ENCODE measurements around the gene JARID2.

DNA sequence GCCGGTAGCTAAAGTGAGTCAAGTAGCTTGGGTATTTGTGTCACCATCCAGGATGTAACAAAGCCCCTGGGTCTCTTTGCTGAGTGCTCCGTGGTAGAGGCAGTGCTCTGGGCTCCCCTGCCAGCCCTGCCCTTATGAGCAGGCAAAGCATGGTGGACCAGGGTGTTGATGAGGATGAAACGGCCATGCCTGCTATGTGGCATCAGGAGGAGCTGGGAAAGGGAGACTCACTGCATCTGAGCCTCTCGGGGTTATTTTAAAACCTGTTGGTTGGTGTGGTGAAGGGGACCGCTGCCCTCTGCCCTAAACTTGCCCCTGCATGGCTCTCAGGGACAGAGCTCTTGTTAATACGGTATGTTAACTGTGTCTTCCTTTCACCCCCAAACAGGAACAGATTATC lies 273.8 kb downstream of the JARID2 start:
- TF ChIP-seq, protein P1, sequence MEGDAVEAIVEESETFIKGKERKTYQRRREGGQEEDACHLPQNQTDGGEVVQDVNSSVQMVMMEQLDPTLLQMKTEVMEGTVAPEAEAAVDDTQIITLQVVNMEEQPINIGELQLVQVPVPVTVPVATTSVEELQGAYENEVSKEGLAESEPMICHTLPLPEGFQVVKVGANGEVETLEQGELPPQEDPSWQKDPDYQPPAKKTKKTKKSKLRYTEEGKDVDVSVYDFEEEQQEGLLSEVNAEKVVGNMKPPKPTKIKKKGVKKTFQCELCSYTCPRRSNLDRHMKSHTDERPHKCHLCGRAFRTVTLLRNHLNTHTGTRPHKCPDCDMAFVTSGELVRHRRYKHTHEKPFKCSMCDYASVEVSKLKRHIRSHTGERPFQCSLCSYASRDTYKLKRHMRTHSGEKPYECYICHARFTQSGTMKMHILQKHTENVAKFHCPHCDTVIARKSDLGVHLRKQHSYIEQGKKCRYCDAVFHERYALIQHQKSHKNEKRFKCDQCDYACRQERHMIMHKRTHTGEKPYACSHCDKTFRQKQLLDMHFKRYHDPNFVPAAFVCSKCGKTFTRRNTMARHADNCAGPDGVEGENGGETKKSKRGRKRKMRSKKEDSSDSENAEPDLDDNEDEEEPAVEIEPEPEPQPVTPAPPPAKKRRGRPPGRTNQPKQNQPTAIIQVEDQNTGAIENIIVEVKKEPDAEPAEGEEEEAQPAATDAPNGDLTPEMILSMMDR (IDR thresholded peaks at IDR 0.05) = no peak
- TF ChIP-seq POLR2A (IDR thresholded peaks at IDR 0.05) = no peak
